Keratinocyte (primary cell): ENCODE measurements around the gene ENPP1.
"Not testable (repeated sequence)": the region's sequence is repeated elsewhere in the genome, so short reads cannot be mapped to it uniquely, and the experiment has no call there.

ENCODE experiments used
- CTCF ChIP-seq, 3 experiments: IDR thresholded peaks in 1 of 3; conservative IDR thresholded peaks in 1 of 3; optimal IDR thresholded peaks in 1 of 3; 2 replicates in 2 of 3; 3 replicates in 1 of 3; pipeline versions ENCODE3 to v1.5.1; 2011; ENCODE audit warnings: low read length in 3 of 3, mild to moderate bottlenecking in 3 of 3, moderate library complexity in 2 of 3, control low read depth in 1 of 3, inconsistent platforms in 1 of 3; ENCODE audit not compliant: insufficient read depth in 2 of 3; ENCODE audit errors: extremely low read depth in 1 of 3
- EZH2 ChIP-seq: IDR thresholded peaks from one replicate; pipeline ENCODE4 v1.6.1; 2012; ENCODE audit warnings: inconsistent platforms, mild to moderate bottlenecking, low read length, moderate library complexity

DNA sequence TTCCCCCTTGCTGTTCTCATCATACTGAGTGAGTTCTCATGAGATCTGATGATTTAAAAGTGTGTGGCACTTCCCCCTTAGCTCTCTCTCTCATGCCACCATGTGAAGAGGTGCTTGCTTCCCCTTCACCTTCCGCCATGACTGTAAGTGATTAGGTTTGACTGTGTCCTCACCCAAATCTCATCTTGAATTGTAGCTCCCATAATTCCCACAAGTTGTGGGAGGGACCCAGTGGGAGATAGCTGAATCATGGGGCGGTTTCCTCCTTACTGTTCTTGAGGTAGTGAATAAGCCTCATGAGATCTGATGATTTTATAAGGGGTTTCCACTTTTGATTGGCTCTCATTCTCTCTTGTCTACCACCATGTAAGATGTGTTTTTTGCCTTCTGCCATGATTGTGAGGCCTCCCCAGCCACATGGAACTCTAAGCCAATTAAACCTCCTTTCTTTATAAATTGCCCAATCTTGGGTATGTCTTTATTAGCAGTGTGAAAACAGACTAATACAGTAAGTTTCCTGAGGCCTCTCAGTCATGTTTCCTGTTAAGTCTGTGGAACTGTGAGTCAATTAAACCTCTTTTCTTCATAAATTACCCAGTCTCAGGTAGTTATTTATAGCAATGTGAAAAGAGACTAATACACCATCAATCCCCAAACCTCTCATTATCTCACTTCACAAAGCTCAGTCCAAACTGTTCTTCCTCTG is 108.4 kb downstream of the ENPP1 start:
- TF ChIP-seq CTCF (optimal IDR thresholded peaks at IDR 0.05 in 1 of 3, IDR thresholded peaks at IDR 0.05 in 1 of 3, conservative IDR thresholded peaks at IDR 0.05 in 1 of 3; ENCODE audit: extremely low read depth in 1 of 3, insufficient read depth in 2 of 3, low read length in 3 of 3); EZH2: not testable (repeated sequence)
